Measurements from ENCODE around the gene HEPACAM2.
A peak's percentile ranks its signal among the peaks of the same experiment; 100 is the strongest.

Gene HEPACAM2

DNA sequence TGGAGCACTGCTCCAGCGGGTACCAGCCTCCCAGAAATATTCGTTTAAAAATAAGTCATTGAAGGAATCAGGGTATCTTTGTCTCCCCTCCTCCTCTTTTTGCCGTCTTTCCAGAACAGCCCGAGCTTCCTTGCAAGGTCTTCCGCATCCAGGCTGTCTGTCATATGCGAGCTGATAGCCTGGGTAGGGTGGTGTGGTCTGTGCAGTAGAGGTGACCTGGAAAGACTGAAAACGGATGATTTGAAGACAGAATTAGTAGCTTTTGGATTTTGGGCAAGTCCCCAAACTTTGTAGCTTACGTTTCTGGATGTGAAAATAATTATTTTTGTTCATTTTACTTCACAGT is 6.4 kb upstream of the HEPACAM2 start:
- H3K4me1 ChIP-seq (ENCODE audit: control insufficient read depth, insufficient read depth, low read length), result peaks cover 9% of the 10 kb centered on the region
- no peaks in the 10 kb centered on the region for H3K36me3 ChIP-seq (ENCODE audit: insufficient read depth, low read length)
- no peaks in the 10 kb centered on the region for H3K9me3 ChIP-seq (replicated peaks; ENCODE audit: low read length)
- H3K4me3 ChIP-seq (ENCODE audit: low read length), result peak overlapping the region; percentile 89
- H3K27me3 ChIP-seq (ENCODE audit: control insufficient read depth, insufficient read depth, low read length), result no peaks in the 10 kb centered on the region
- peak overlapping the region; percentile 78 for H3K9ac ChIP-seq (ENCODE audit: low read depth, low read length)
- H3K4me2 ChIP-seq (ENCODE audit: low read length), result peak overlapping the region; percentile 89

GRCh38 chr7:93231799-93232672 is 5.8 kb upstream of the HEPACAM2 start, which contains the start of gene VPS50:
Gene VPS50 (plus strand): TSS chr7:93232366. CDS start chr7:93232468, 102 bp downstream.
- H3K27me3 ChIP-seq (ENCODE audit: control insufficient read depth, insufficient read depth, low read length), result no peaks in the 10 kb centered on the region
- H3K4me2 ChIP-seq (ENCODE audit: low read length), result peak within 1 kb of the TSS; percentile 91
- peaks cover 9% of the 10 kb centered on the region for H3K4me1 ChIP-seq (ENCODE audit: control insufficient read depth, insufficient read depth, low read length)
- peak within 1 kb of the TSS; percentile 86 for H3K9ac ChIP-seq (ENCODE audit: low read depth, low read length)
- H3K4me3 ChIP-seq (ENCODE audit: low read length), result peak within 1 kb of the TSS; percentile 89
- no peaks in the 10 kb centered on the region for H3K9me3 ChIP-seq (replicated peaks; ENCODE audit: low read length)
- H3K36me3 ChIP-seq (ENCODE audit: insufficient read depth, low read length), result no peaks in the 10 kb centered on the region

DNA sequence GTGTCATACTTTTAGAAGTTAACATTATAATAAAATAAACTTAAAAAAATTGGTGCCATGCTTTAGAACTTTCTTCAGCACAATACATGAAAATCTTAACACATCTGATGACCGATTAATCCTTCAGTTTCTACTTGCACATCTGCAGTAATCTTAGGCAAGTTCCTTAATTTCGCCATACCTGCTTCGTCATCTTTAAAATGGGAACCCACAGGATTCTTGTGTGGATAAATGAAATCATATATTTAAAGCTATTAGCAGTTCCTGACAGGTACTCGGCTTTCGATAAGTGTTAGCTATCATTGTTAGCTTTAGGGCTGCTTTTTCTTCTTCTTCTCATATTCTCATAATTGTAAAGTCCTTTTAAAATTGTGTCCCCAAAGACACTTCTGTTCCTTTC is 5.0 kb upstream of the HEPACAM2 start:
- H3K4me1 ChIP-seq (ENCODE audit: control insufficient read depth, insufficient read depth, low read length), result peaks cover 9% of the 10 kb centered on the region
- H3K4me2 ChIP-seq (ENCODE audit: low read length), result peak overlapping the region; percentile 91
- peak overlapping the region; percentile 89 for H3K4me3 ChIP-seq (ENCODE audit: low read length)
- H3K36me3 ChIP-seq (ENCODE audit: insufficient read depth, low read length), result no peaks in the 10 kb centered on the region
- peaks cover 4% of the 10 kb centered on the region for H3K27me3 ChIP-seq (ENCODE audit: control insufficient read depth, insufficient read depth, low read length)
- H3K9me3 ChIP-seq (replicated peaks; ENCODE audit: low read length), result no peaks in the 10 kb centered on the region
- peak overlapping the region; percentile 86 for H3K9ac ChIP-seq (ENCODE audit: low read depth, low read length)

GRCh38 chr7:93228302-93228701 is 2.0 kb upstream of the HEPACAM2 start:
- Histone ChIP-seq H3K4me3 (ENCODE audit: low read length) (no peak overlapping the region), H3K36me3 (ENCODE audit: insufficient read depth, low read length) (no peaks in the 10 kb centered on the region), H3K9me3 (replicated peaks; ENCODE audit: low read length) (no peaks in the 10 kb centered on the region), H3K27me3 (ENCODE audit: control insufficient read depth, insufficient read depth, low read length) (peaks cover 23% of the 10 kb centered on the region), H3K4me2 (ENCODE audit: low read length) (no peak overlapping the region), H3K9ac (ENCODE audit: low read depth, low read length) (no peak overlapping the region), H3K4me1 (ENCODE audit: control insufficient read depth, insufficient read depth, low read length) (peaks cover 9% of the 10 kb centered on the region)

DNA sequence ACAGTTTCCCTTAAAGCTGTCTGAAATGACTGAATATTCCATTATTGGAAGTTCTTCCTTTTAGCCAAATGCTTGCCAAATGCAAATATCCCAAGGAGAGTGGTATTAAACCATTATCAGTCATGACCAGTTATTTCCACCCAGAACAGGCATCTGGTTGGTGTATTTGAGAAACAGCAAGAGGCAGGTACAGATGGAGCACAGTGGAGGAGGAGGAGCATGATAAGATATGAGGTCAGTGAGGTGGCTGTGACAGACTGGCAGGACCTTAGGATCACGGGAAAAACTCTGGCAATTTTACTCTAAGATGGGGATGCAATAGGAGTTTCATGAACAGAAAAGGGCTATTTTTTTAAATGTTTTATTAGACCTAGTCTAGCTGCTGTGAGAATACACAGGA is 6.4 kb downstream of the HEPACAM2 start:
- H3K36me3 ChIP-seq (ENCODE audit: insufficient read depth, low read length), result no peaks in the 10 kb centered on the region
- H3K9me3 ChIP-seq (replicated peaks; ENCODE audit: low read length), result no peaks in the 10 kb centered on the region
- no peak overlapping the region for H3K9ac ChIP-seq (ENCODE audit: low read depth, low read length)
- no peaks in the 10 kb centered on the region for H3K4me1 ChIP-seq (ENCODE audit: control insufficient read depth, insufficient read depth, low read length)
- no peak overlapping the region for H3K4me2 ChIP-seq (ENCODE audit: low read length)
- no peak overlapping the region for H3K4me3 ChIP-seq (ENCODE audit: low read length)
- peaks cover 66% of the 10 kb centered on the region for H3K27me3 ChIP-seq (ENCODE audit: control insufficient read depth, insufficient read depth, low read length)

- H3K9ac ChIP-seq (ENCODE audit: low read depth, low read length), result no peak overlapping the region
- H3K9me3 ChIP-seq (replicated peaks; ENCODE audit: low read length), result no peaks in the 10 kb centered on the region
- H3K4me1 ChIP-seq (ENCODE audit: control insufficient read depth, insufficient read depth, low read length), result no peaks in the 10 kb centered on the region
- H3K4me3 ChIP-seq (ENCODE audit: low read length), result no peak overlapping the region
- no peaks in the 10 kb centered on the region for H3K36me3 ChIP-seq (ENCODE audit: insufficient read depth, low read length)
- peaks cover 66% of the 10 kb centered on the region for H3K27me3 ChIP-seq (ENCODE audit: control insufficient read depth, insufficient read depth, low read length)
- H3K4me2 ChIP-seq (ENCODE audit: low read length), result no peak overlapping the region
Measured at GRCh38 chr7:93218997-93219827, 7.1 kb downstream of the HEPACAM2 start.

GRCh38 chr7:93212881-93213280 is 13.4 kb downstream of the HEPACAM2 start:
- no peak overlapping the region for H3K4me2 ChIP-seq (ENCODE audit: low read length)
- no peaks in the 10 kb centered on the region for H3K4me1 ChIP-seq (ENCODE audit: control insufficient read depth, insufficient read depth, low read length)
- no peaks in the 10 kb centered on the region for H3K36me3 ChIP-seq (ENCODE audit: insufficient read depth, low read length)
- peaks cover 56% of the 10 kb centered on the region for H3K27me3 ChIP-seq (ENCODE audit: control insufficient read depth, insufficient read depth, low read length)
- H3K9ac ChIP-seq (ENCODE audit: low read depth, low read length), result no peak overlapping the region
- H3K9me3 ChIP-seq (replicated peaks; ENCODE audit: low read length), result no peaks in the 10 kb centered on the region
- H3K4me3 ChIP-seq (ENCODE audit: low read length), result no peak overlapping the region

- no peak overlapping the region for H3K4me3 ChIP-seq (ENCODE audit: low read length)
- H3K4me2 ChIP-seq (ENCODE audit: low read length), result no peak overlapping the region
- H3K4me1 ChIP-seq (ENCODE audit: control insufficient read depth, insufficient read depth, low read length), result no peaks in the 10 kb centered on the region
- H3K9me3 ChIP-seq (replicated peaks; ENCODE audit: low read length), result no peaks in the 10 kb centered on the region
- H3K36me3 ChIP-seq (ENCODE audit: insufficient read depth, low read length), result no peaks in the 10 kb centered on the region
- peaks cover 53% of the 10 kb centered on the region for H3K27me3 ChIP-seq (ENCODE audit: control insufficient read depth, insufficient read depth, low read length)
- no peak overlapping the region for H3K9ac ChIP-seq (ENCODE audit: low read depth, low read length)
Measured at GRCh38 chr7:93211228-93211818, 14.9 kb downstream of the HEPACAM2 start.

DNA sequence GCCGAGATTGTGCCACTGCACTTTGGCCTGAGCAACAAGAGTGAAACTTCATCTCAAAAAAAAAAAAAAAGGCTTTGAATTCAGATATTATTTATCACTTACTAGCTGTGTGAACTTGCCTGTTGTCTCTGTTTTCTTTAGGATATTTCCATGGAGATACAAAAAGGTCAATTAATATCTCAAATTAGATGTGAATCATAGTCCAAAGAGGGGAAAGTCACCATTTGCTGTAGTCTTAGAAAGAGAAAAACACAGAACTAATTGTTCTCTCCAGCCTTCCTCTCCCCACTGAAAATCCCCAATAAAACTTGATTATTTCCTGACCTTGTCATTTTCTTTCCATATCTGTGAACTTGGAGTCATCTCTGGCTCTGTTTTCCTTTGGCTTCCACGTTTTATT is 21.2 kb downstream of the HEPACAM2 start:
- no peaks in the 10 kb centered on the region for H3K36me3 ChIP-seq (ENCODE audit: insufficient read depth, low read length)
- no peak overlapping the region for H3K9ac ChIP-seq (ENCODE audit: low read depth, low read length)
- no peaks in the 10 kb centered on the region for H3K9me3 ChIP-seq (replicated peaks; ENCODE audit: low read length)
- peaks cover 34% of the 10 kb centered on the region for H3K27me3 ChIP-seq (ENCODE audit: control insufficient read depth, insufficient read depth, low read length)
- H3K4me1 ChIP-seq (ENCODE audit: control insufficient read depth, insufficient read depth, low read length), result no peaks in the 10 kb centered on the region
- no peak overlapping the region for H3K4me3 ChIP-seq (ENCODE audit: low read length)
- no peak overlapping the region for H3K4me2 ChIP-seq (ENCODE audit: low read length)

DNA sequence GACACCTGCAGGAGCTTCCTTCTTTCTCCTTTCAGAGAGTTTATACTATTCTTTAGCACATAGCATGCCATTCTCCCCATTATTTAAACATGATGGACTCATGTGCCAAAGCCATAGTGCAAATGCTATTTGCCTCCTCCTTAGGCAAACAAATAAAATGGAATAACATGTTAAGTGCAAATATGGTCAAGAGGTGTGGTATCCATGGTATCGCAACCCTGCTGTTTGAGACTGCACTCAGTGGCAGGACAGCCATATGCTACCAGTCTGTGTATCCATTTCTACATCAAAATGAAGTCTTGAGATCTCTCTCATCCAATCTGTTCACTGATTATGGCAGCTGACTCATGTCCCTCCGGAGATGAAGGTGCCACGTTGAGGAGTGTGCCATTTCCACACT is 22.8 kb downstream of the HEPACAM2 start:
- no peak overlapping the region for H3K4me3 ChIP-seq (ENCODE audit: low read length)
- H3K4me1 ChIP-seq (ENCODE audit: control insufficient read depth, insufficient read depth, low read length), result no peaks in the 10 kb centered on the region
- no peak overlapping the region for H3K4me2 ChIP-seq (ENCODE audit: low read length)
- no peak overlapping the region for H3K9ac ChIP-seq (ENCODE audit: low read depth, low read length)
- no peaks in the 10 kb centered on the region for H3K9me3 ChIP-seq (replicated peaks; ENCODE audit: low read length)
- H3K27me3 ChIP-seq (ENCODE audit: control insufficient read depth, insufficient read depth, low read length), result peaks cover 34% of the 10 kb centered on the region
- no peaks in the 10 kb centered on the region for H3K36me3 ChIP-seq (ENCODE audit: insufficient read depth, low read length)

GRCh38 chr7:93202594-93203250 is 23.5 kb downstream of the HEPACAM2 start:
- Histone ChIP-seq H3K4me2 (ENCODE audit: low read length) (no peak overlapping the region), H3K36me3 (ENCODE audit: insufficient read depth, low read length) (no peaks in the 10 kb centered on the region), H3K27me3 (ENCODE audit: control insufficient read depth, insufficient read depth, low read length) (peaks cover 34% of the 10 kb centered on the region), H3K4me3 (ENCODE audit: low read length) (no peak overlapping the region), H3K4me1 (ENCODE audit: control insufficient read depth, insufficient read depth, low read length) (no peaks in the 10 kb centered on the region), H3K9ac (ENCODE audit: low read depth, low read length) (no peak overlapping the region), H3K9me3 (replicated peaks; ENCODE audit: low read length) (no peaks in the 10 kb centered on the region)
